H1 (cell line): Measurements from ENCODE around the gene GABRR2. TPM values are rescaled to one million over a fixed set of nuclear protein-coding genes. Genes with fewer than 3 reads are reported as not detected.

ENCODE experiments used
- BCL11A ChIP-seq, 2 experiments: IDR thresholded peaks; one replicate each; pipeline ENCODE4 v1.6.1; 2011; ENCODE audit warnings: low read depth in 2 of 2, low read length in 2 of 2, mild to moderate bottlenecking in 2 of 2
- CBX8 ChIP-seq: fragments of 300-800, 300-1000 bp; sonication (generic); IDR thresholded peaks from 2 replicates; pipeline ENCODE4 v1.7.1; 2016; ENCODE audit warnings: low read depth, low read length, borderline replicate concordance
- CEBPB ChIP-seq: IDR thresholded peaks from 2 replicates; pipeline ENCODE4 v1.6.1; 2012; ENCODE audit warnings: low read depth, low read length
- CHD7 ChIP-seq: fragments of 300-600 bp; sonication (generic); IDR thresholded peaks from 2 replicates; pipeline ENCODE4 v1.7.1; 2012; ENCODE audit warnings: low read length, moderate library complexity, mild to moderate bottlenecking, inconsistent platforms; ENCODE audit not compliant: insufficient replicate concordance
- FOSL1 ChIP-seq: IDR thresholded peaks from 2 replicates; pipeline ENCODE4 v1.6.1; 2011; ENCODE audit warnings: mild to moderate bottlenecking, low read depth, low read length, moderate library complexity; ENCODE audit not compliant: insufficient read depth
- KDM5A ChIP-seq: fragments of 200-600 bp; IDR thresholded peaks from 2 replicates; pipeline ENCODE4 v1.7.1; 2012; ENCODE audit warnings: mild to moderate bottlenecking, low read length, inconsistent platforms, mixed read lengths
- MAFK ChIP-seq: IDR thresholded peaks from 2 replicates; pipeline ENCODE4 v1.6.1; 2012; ENCODE audit warnings: low read depth, mild to moderate bottlenecking, improper control_type of control experiment, low read length
- POLR2A ChIP-seq, 2 experiments: IDR thresholded peaks; 1 replicate in 1 of 2; 2 replicates in 1 of 2; pipeline ENCODE4 v1.6.1; 2011; ENCODE audit warnings: low read depth in 2 of 2, low read length in 2 of 2, mild to moderate bottlenecking in 2 of 2; ENCODE audit errors: control extremely low read depth in 1 of 2
- POU5F1 ChIP-seq: IDR thresholded peaks from 2 replicates; pipeline ENCODE4 v1.6.1; 2011; ENCODE audit warnings: low read depth, mild to moderate bottlenecking, low read length, moderate library complexity
- RXRA ChIP-seq: IDR thresholded peaks from 2 replicates; pipeline ENCODE4 v1.6.1; 2011; ENCODE audit warnings: low read depth, mild to moderate bottlenecking, low read length, moderate library complexity; ENCODE audit not compliant: insufficient read depth
- SP2 ChIP-seq: IDR thresholded peaks from 2 replicates; pipeline ENCODE4 v1.6.1; 2012; ENCODE audit warnings: mild to moderate bottlenecking, low read length, inconsistent platforms
- ZNF274 ChIP-seq: IDR thresholded peaks from 2 replicates; pipeline ENCODE4 v1.7.0; 2012; ENCODE audit warnings: low read length, borderline replicate concordance; ENCODE audit errors: extremely low read depth
- polyA plus RNA-seq, 7 experiments: library from polyadenylated mRNA; depleted of rRNA in 3 of 7; stranded (reverse) in 5 of 7; unstranded in 2 of 7; fragments of >200 nt in 5 of 7; fragments of 200-250 nt in 2 of 7; gene quantifications; 1 replicate in 5 of 7; 2 replicates in 1 of 7; 4 replicates in 1 of 7; pipeline versions ENCODE4 v1.2.1 to v1.2.3, GENCODE V29; 2011 to 2013; ENCODE audit warnings: missing spikeins in 2 of 7, mixed read lengths in 2 of 7
- total RNA-seq: library from RNA; stranded (reverse); fragmentation: NEBNext Ultra II Directional; extraction: Animal tissue kit (Norgen Biotek cat#: 25700); gene quantifications from 2 replicates; pipeline ENCODE4 v1.2.1, GENCODE V29; 2021
- TF ChIP-seq, protein P1 (sequence below): IDR thresholded peaks from 2 replicates; pipeline ENCODE4 v1.6.1; 2012; ENCODE audit warnings: inconsistent platforms

Gene GABRR2
- total and polyA plus RNA-seq, 2 of the 8 experiments (the other 6 are each of a cell fraction or from before 2014, with no cell fraction given): not detected

DNA sequence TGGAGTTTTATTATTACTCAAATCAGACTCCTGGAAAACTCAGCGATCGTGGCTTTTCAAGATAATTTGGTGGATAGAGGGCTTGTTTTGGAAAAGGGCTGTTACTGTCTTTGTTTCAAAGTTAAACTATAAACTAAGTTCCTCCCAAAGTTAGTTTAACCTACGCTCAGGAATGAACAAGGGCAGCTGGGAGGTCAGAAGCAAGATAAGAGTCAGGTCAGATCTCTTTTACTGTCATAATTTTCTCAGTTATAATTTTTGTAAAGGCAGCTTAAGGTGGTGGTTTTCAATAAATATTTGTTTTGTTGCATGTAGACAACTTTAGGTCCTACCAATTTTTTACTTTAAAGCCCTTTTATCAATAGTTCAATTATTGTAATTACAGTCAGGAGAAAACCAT lies 9.2 kb upstream of the GABRR2 start (continued):
- TF ChIP-seq CHD7: no peak
- no peak for TF ChIP-seq BCL11A (IDR thresholded peaks at IDR 0.05; ENCODE audit: low read depth in 2 of 2, low read length in 2 of 2)
- no peak for TF ChIP-seq RXRA
- no peak for TF ChIP-seq CBX8
- no peak for TF ChIP-seq POLR2A (IDR thresholded peaks at IDR 0.05; ENCODE audit: control extremely low read depth in 1 of 2, low read depth in 2 of 2, low read length in 2 of 2)
- no peak for TF ChIP-seq CEBPB
- no peak for TF ChIP-seq KDM5A
- no peak for TF ChIP-seq ZNF274
- no peak for TF ChIP-seq POU5F1
- TF ChIP-seq MAFK: no peak
- TF ChIP-seq SP2: no peak
- TF ChIP-seq FOSL1: no peak
- TF ChIP-seq, protein P1, sequence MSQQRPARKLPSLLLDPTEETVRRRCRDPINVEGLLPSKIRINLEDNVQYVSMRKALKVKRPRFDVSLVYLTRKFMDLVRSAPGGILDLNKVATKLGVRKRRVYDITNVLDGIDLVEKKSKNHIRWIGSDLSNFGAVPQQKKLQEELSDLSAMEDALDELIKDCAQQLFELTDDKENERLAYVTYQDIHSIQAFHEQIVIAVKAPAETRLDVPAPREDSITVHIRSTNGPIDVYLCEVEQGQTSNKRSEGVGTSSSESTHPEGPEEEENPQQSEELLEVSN: no peak
